GM10248 (cell line): ENCODE results near the gene HOXC11.

Experiments used
- CTCF ChIA-PET: fragments of 300-600 bp; sonication (Branson Sonifier 250); formaldehyde crosslinking; extraction: SDS; loops from one replicate; lab custom pipeline; 2021; ENCODE audit warnings: antibody characterized with exemption; lab: Yijun Ruan, JAX
- POLR2A ChIA-PET: fragments of 350-650 bp; sonication (Branson Sonifier 250); formaldehyde crosslinking; extraction: SDS; loops from one replicate; lab custom pipeline; 2020; ENCODE audit warnings: antibody characterized with exemption; lab: Yijun Ruan, JAX
- DNase-seq: peaks from one replicate; pipeline ENCODE4 v3.0.0; 2012; ENCODE audit errors: extremely low spot score
- TF ChIP-seq, protein P1 (sequence below): IDR thresholded peaks from 2 replicates; pipeline ENCODE4 v1.5.1; 2012; ENCODE audit warnings: mild to moderate bottlenecking, low read depth; ENCODE audit errors: extremely low read depth, missing control alignments, control extremely low read depth

Gene HOXC11

DNA sequence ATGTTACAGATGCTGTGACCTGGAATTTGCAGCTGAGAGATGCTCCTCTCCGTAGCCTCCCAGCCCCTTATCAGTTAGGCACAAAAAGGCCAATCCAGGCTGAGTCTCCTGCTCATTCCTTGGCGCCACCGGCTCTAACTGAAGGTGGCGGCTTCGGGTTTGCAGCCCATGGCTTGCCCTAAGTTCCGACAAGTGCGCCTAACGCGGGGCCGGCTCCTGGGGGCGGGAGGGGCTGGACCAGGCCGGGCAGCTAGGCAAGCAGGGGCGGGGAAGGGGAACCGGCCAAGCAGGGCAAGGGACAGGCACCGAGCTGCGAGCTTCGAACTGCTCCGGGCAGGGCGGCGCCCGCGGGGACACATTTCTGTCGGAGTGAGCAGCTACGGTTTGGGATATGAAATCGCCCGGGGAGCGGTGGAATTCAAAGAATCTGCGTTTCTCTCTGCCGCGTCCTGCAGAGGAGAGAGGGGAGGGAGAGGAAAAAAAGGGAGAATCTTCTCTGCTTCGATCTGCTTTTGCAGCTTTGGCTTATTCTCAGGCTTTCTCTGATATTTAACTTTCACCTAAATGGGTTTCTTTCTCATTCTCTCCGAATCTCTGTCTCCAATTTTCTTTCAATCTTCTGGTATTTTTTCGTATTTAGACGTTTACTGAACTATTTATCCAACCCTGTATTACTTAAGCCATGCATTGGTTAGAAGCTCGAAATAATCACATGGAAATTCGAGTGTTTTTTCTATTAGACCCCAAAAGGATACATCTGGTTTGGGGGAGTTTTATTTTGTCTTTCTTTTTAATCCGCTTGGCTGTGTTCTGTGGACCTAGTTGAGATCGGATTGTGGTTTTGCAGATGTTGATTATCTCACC, 19.8 kb upstream of the HOXC11 start:
- ChIA-PET CTCF (interaction anchor here (0.8 to 3.1 kb wide), 6 partner anchors 10 to 80 kb away, joined by 3 to 8 read pairs (median 3); partner anchors contain the start of gene HOXC5), POLR2A (no interaction called here)
- no peak for DNase-seq
- TF ChIP-seq, protein P1, sequence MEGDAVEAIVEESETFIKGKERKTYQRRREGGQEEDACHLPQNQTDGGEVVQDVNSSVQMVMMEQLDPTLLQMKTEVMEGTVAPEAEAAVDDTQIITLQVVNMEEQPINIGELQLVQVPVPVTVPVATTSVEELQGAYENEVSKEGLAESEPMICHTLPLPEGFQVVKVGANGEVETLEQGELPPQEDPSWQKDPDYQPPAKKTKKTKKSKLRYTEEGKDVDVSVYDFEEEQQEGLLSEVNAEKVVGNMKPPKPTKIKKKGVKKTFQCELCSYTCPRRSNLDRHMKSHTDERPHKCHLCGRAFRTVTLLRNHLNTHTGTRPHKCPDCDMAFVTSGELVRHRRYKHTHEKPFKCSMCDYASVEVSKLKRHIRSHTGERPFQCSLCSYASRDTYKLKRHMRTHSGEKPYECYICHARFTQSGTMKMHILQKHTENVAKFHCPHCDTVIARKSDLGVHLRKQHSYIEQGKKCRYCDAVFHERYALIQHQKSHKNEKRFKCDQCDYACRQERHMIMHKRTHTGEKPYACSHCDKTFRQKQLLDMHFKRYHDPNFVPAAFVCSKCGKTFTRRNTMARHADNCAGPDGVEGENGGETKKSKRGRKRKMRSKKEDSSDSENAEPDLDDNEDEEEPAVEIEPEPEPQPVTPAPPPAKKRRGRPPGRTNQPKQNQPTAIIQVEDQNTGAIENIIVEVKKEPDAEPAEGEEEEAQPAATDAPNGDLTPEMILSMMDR: no peak

DNA sequence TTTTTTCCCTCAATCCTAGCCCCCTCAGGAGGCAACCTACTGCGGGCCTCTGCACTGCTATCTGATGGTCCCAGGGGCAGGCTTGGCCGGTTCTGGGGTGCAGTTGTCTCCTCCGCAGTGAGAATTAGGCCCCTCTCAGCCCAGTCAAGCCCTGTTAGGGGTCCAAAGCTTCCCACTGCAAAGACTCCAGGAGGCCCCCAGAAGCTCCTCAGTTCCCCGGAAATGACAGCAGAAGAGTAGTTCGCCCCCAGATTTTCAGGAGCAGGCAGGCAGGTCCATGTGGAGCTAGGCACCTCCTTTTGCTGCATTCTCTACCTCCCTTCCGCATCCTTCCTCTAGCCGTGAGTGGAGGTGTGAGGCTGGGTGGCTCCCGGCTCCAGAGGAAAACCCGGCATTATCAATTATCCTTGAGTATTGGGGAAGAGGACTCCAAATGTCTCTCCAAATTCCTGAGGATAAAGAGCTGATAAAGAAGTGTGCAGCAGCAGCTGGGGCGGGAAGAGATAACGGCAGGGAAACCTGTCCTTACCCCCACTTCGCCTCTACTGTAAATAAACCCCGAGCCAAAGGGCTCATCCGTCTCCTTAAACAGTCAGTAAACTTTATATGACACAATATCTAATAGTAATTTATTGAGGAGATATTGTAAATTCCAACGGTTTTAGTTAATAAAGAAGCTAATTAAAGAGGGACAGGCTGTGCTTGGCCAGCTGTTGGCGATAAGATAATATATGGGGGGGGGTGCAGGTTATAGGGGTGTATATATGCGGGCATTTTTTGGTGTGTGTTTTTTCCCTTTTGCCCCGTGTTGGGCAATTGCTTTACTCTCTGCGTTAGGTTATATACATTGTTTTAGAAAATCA, 18.9 kb upstream of the HOXC11 start:
- DNase-seq: no peak
- ChIA-PET CTCF (interaction anchor here (0.8 to 1.5 kb wide), 5 partner anchors 9 to 52 kb away, joined by 3 to 5 read pairs (median 3); partner anchors contain the start of gene HOXC10), POLR2A (interaction anchor here (0.6 kb wide), 1 partner anchor 100 kb away, joined by 5 read pairs; the partner anchor contains the start of gene HOXC4)
- TF ChIP-seq, protein P1: no peak

DNA sequence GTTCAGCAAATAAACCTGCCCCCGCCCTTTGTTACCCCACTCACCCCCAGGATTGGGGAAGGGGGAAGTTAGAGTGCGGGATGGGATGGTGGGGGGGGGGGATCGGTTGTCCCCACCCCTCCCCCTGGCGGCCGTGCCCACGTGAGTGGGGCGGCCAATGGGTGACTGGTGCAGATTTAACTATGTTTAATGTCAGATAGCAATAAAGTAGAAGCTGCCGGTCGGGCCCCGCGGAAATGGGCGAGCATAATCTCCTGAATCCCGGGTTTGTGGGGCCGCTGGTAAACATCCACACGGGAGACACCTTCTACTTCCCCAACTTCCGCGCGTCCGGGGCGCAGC, 18.3 kb upstream of the HOXC11 start, which contains the start of gene HOXC12:
TSS of gene HOXC12 (plus strand) at position 210 of the 342 bp plus-strand sequence. CDS start at position 237, 27 bp downstream.
- TF ChIP-seq, protein P1: no peak
- no peak for DNase-seq
- POLR2A ChIA-PET: interaction anchor here (0.6 kb wide), 1 partner anchor 99 kb away, joined by 5 read pairs; the partner anchor contains the start of gene HOXC4
- CTCF ChIA-PET: interaction anchor here (1.1 to 1.5 kb wide), 3 partner anchors 10 to 30 kb away, joined by 3 to 4 read pairs (median 3); partner anchors contain the start of gene HOXC10

DNA sequence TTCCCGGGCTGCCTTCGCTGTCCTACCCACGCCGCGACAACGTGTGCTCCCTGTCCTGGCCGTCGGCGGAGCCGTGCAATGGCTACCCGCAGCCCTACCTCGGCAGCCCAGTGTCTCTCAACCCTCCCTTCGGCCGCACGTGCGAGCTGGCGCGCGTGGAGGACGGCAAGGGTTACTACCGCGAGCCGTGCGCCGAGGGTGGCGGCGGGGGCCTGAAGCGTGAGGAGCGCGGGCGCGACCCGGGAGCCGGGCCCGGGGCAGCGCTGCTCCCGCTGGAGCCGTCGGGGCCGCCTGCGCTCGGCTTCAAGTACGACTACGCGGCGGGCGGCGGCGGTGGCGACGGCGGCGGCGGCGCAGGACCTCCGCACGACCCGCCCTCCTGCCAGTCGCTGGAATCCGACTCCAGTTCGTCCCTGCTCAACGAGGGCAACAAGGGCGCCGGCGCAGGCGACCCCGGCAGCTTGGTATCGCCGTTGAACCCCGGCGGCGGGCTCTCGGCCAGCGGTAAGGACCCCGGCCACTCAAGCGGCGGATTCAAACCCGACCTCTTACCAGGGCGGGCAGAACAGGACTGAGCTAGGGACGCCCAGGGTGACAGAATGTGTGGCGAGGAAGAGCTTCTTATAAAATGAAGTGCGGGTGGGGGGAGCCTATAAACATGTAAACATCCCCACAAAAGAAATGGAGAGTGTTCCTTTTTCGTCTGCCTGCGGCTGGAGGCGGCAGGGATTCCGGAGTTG, 17.7 kb upstream of the HOXC11 start:
- TF ChIP-seq, protein P1: no peak
- CTCF ChIA-PET: interaction anchor here (1.1 to 1.3 kb wide), 3 partner anchors 12 to 30 kb away, joined by 3 to 4 read pairs (median 3); partner anchors contain the start of gene HOXC10
- no peak for DNase-seq
- POLR2A ChIA-PET: no interaction called here

DNA sequence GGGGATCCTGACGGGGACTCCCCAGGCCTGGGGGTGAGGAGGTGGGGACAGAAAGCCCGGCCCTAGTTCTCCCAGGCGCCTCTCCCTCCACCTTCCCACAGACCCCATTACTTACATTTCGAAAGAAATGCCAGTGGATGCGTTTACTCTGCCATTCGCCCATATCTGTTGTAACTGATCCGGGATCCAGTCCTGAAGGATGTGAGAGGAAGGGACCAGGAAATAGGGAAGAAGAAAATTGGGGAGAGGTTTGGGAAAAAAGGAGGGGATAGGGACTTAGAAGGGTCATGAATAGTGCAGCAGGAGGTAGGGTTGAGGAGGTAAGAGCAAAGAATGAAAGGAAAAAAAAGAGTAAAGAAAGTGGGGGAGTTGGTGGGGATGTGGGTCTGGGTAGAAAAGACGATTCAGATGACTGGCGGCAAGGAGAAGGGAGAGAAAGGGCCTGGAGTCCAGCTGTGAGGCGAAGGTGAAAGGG, 17.1 kb upstream of the HOXC11 start:
- POLR2A ChIA-PET: no interaction called here
- CTCF ChIA-PET: interaction anchor here (1.1 kb wide), 1 partner anchor 29 kb away, joined by 3 read pairs; the partner anchor contains the start of gene HOXC10
- DNase-seq: no peak
- TF ChIP-seq, protein P1: no peak
